ENCODE results near the gene HADHA.

GRCh38 chr2:26216587-26216986 is 27.8 kb downstream of the HADHA start:
- TF ChIP-seq CTCF (IDR thresholded peaks at IDR 0.05): no peak
- no peak for TF ChIP-seq POLR2A (IDR thresholded peaks at IDR 0.05)
